Measurements from ENCODE around the gene SCAF11.

SCAF11 gene

DNA sequence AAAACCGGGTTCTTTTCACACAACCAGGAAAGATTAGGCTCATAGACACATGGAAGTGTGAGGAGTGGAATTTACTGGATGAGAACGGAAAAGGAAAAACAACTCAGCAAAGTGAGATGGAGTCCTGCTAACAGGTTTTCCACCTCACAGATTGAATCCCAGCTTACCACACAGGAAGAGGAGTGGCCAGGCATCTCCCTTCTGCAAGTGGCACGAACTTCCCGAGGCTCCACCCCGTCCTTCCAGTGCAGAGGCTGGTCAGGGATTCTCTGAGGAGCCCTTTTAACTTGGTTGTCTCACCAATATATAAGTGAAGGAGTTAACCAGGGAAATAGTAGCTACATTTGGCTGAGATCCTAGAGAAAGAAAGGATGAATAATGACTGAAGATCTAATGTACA, 102.8 kb downstream of the SCAF11 start:
- no peak for DNase-seq (ENCODE audit: low spot score)
- TF ChIP-seq, protein P1, sequence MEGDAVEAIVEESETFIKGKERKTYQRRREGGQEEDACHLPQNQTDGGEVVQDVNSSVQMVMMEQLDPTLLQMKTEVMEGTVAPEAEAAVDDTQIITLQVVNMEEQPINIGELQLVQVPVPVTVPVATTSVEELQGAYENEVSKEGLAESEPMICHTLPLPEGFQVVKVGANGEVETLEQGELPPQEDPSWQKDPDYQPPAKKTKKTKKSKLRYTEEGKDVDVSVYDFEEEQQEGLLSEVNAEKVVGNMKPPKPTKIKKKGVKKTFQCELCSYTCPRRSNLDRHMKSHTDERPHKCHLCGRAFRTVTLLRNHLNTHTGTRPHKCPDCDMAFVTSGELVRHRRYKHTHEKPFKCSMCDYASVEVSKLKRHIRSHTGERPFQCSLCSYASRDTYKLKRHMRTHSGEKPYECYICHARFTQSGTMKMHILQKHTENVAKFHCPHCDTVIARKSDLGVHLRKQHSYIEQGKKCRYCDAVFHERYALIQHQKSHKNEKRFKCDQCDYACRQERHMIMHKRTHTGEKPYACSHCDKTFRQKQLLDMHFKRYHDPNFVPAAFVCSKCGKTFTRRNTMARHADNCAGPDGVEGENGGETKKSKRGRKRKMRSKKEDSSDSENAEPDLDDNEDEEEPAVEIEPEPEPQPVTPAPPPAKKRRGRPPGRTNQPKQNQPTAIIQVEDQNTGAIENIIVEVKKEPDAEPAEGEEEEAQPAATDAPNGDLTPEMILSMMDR (IDR thresholded peaks at IDR 0.05; ENCODE audit: extremely low read depth, insufficient read depth, missing control alignments) = no peak
- in situ Hi-C loops (cut with MboI; ENCODE audit: low pct_unique_long_range_greater_than_20kb, low sequenced_read_pairs, unreplicated experiment) = no loop called here

DNA sequence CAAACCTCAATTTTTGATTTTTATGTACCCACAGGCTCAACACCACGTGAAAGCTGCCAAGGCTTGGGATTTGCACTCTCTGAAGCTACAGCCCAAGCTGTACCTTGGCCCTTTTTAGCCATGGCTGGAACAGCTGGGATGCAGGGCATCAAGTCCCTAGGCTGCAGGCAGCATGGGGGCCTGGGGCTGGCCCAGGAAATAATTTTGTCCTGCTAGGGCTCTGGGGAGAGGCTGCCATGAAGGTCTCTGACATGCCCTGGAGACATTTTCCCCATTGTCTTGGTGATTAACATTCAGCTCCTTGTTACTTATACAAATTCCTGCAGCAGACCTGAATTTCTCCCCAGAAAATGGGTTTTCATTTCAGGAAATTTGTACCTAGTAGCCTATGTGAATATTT, 103.7 kb downstream of the SCAF11 start:
- DNase-seq (ENCODE audit: low spot score) = no peak
- TF ChIP-seq, protein P1 (IDR thresholded peaks at IDR 0.05; ENCODE audit: extremely low read depth, insufficient read depth, missing control alignments) = no peak
- in situ Hi-C loops (cut with MboI; ENCODE audit: low pct_unique_long_range_greater_than_20kb, low sequenced_read_pairs, unreplicated experiment) = no loop called here

DNA sequence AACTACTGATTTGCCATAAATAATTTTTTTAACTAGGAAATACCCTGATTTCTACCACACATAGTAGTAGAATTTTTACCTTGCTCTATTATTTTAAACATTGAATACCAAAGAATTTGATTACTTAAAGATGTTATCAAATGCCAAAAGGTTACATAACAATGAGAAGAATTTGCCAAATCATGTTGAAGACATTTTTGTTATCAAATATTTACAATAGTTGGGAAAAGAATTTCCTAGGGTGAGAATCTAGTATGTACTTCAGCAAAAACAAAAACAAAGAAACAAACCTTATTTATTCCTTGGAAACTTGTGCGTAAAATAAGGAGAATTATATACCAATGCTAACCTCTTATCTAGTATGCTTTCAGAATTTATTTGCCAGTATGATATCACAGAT, 107.2 kb downstream of the SCAF11 start:
- in situ Hi-C loops (cut with MboI; ENCODE audit: low pct_unique_long_range_greater_than_20kb, low sequenced_read_pairs, unreplicated experiment) = no loop called here
- TF ChIP-seq, protein P1 (IDR thresholded peaks at IDR 0.05; ENCODE audit: extremely low read depth, insufficient read depth, missing control alignments) = no peak
- DNase-seq (ENCODE audit: low spot score) = no peak

DNA sequence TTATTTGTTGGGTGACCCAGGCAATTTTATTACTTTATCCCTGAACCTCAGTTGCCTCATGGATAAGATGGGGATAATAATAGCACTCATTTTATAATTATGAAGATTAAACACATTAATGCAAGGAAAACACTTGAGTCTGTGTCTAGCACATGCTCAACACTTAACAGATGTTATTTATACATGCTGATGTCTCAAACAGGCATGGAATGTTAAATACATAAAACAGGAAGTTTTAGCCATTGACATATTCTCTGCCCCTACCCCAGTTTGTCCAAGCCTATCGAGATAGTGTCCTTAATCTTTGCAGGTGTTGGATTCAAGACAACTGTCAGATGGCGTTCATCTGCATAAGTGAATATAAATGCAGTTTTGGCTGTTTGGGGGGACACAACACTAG, 109.8 kb downstream of the SCAF11 start:
- in situ Hi-C loops (cut with MboI; ENCODE audit: low pct_unique_long_range_greater_than_20kb, low sequenced_read_pairs, unreplicated experiment) = no loop called here
- no peak for DNase-seq (ENCODE audit: low spot score)
- TF ChIP-seq, protein P1 (IDR thresholded peaks at IDR 0.05; ENCODE audit: extremely low read depth, insufficient read depth, missing control alignments) = no peak

DNA sequence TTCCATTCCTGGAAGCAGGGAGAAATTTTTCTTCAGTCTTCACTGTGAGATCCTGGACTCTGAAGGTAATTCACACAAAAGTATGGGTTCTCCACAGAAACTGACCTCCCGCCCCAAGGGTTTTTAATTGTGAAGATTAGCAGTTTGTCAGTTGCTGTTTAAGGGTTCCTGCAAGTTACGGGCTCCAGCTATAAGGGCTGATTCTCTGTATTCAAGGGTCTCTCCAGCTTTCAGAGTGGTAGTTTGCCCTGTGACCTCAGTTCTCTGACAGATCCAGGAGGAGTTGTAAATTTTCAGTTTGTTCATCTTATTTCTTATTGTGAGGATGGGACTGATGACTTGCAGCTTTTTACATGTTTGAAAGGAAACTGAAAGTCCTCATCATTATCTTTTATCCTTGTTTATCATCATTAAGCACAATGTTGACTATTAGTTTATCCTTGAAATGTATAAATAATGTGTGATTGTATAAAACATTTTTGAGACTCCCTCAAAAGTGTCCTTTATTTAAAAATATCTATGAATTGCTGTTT, 110.9 kb downstream of the SCAF11 start:
- TF ChIP-seq, protein P1 (IDR thresholded peaks at IDR 0.05; ENCODE audit: extremely low read depth, insufficient read depth, missing control alignments) = no peak
- in situ Hi-C loops (cut with MboI; ENCODE audit: low pct_unique_long_range_greater_than_20kb, low sequenced_read_pairs, unreplicated experiment) = no loop called here
- no peak for DNase-seq (ENCODE audit: low spot score)

GRCh38 chr12:45878630-45879255, 111.6 kb downstream of the SCAF11 start:
- in situ Hi-C loops (cut with MboI; ENCODE audit: low pct_unique_long_range_greater_than_20kb, low sequenced_read_pairs, unreplicated experiment) = no loop called here
- TF ChIP-seq, protein P1 (IDR thresholded peaks at IDR 0.05; ENCODE audit: extremely low read depth, insufficient read depth, missing control alignments) = no peak
- DNase-seq (ENCODE audit: low spot score) = no peak

Data from GM13977 (cell line).